ENCODE data around the gene CKS1B. TPM values are rescaled to one million over a fixed set of nuclear protein-coding genes. Genes with fewer than 3 reads are reported as not detected.

The CKS1B gene
- polyA plus RNA-seq, 1 experiment, result 111 TPM

DNA sequence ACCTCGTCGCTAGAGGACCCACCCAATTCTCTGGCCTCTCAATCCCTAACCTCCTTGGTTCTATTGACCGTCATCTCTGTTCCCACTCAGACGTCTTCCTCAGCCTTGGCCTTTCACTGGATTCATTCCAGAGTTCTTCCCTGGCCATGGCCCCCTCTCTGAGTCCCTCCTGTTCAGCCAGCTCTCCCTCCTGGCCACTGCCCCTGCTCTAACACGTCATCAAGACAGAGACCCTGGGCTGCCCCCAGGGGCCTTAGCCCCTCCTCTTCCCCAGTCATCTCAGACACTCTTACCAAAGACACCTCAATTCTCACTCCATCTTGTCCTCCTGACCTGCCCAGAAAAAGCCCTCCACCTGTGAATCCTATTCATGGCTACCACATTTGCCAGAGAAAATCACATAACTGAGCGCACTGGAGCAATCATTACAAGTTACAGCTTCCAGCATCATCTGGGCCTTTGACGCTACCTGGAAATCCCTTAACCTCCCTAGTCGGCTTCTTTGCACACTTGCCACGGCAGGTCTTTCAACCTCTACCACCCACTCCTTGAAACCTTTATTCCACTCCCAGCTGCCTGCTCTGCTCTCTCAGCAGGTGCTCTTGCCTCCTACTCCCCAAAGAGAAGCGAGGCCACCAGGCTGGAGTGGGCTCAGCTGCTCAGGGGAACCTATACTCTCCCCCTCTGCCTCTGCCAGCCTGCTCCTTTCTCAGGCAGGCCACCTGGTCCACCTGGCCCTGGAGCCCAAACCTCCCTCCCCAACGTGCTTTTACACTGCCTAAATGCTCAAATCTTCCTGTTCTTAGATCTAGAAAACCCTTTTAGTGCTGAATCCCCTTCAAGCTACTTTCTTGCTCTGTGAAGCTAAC lies 45.1 kb downstream of the CKS1B start:
- Histone ChIP-seq H3K27me3 (ENCODE audit: control insufficient read depth, insufficient read depth, low read length) (no peaks in the 10 kb centered on the region), H3K36me3 (ENCODE audit: control insufficient read depth, insufficient read depth, low read length) (peaks cover 8% of the 10 kb centered on the region; the same call in 1 of the 2 replicates), H3K4me3 (ENCODE audit: low read depth, low read length) (no peak overlapping the region)
- DNase-seq (ENCODE audit: low read depth), result no peak
- CTCF ChIA-PET, result interaction anchor here (0.6 to 10.2 kb wide), 10 partner anchors 15 to 83 kb away, joined by 3 to 95 read pairs (median 6); partner anchors contain the start of genes ADAM15, LENEP, PBXIP1 and PMVK
- TF ChIP-seq, protein P1, sequence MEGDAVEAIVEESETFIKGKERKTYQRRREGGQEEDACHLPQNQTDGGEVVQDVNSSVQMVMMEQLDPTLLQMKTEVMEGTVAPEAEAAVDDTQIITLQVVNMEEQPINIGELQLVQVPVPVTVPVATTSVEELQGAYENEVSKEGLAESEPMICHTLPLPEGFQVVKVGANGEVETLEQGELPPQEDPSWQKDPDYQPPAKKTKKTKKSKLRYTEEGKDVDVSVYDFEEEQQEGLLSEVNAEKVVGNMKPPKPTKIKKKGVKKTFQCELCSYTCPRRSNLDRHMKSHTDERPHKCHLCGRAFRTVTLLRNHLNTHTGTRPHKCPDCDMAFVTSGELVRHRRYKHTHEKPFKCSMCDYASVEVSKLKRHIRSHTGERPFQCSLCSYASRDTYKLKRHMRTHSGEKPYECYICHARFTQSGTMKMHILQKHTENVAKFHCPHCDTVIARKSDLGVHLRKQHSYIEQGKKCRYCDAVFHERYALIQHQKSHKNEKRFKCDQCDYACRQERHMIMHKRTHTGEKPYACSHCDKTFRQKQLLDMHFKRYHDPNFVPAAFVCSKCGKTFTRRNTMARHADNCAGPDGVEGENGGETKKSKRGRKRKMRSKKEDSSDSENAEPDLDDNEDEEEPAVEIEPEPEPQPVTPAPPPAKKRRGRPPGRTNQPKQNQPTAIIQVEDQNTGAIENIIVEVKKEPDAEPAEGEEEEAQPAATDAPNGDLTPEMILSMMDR (IDR thresholded peaks at IDR 0.05; ENCODE audit: insufficient read depth, low read depth, low read length), result no peak
- POLR2A ChIA-PET, result no interaction called here

DNA sequence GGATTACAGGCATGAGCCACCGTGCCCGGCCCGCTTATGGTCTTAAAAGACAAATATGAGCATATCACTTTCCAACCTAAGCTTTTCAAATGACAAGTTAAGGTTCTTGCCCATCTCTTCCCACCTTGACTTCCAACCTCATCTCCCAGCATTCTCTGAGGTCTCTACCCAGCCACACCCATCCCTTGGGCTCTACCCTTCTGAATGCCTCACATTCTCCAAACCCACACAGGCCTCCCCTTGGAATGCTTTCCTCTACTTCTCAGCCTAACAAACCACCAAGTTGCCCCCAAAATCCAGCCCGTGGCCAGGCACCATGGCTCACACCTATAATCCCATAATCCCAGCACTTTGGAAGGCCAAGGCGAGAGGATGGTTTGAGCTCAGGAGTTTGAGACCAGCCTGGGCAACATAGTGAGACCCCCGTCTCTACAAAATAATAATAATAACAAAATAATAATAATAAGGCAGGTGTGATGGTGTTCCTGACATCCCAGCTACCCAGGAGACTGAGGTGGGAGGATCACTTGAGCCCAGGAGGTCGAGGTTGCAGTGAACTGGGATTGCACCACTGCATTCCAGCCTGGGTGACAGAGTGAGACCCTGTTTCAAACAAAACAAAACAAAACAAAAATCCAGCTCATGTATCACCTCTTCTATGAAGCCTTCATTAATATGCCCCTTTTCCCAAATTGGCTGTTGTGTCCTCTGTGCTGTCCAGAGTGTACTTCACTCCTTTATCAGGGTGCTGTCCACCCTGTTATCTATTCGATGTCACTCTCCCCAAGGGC lies 47.9 kb downstream of the CKS1B start:
- H3K27me3 ChIP-seq (ENCODE audit: control insufficient read depth, insufficient read depth, low read length), result no peaks in the 10 kb centered on the region
- ChIA-PET POLR2A (no interaction called here), CTCF (interaction anchor here (0.7 to 6.7 kb wide), 7 partner anchors 21 to 463 kb away, joined by 3 to 55 read pairs (median 4); partner anchors contain the start of gene PBXIP1)
- no peak for DNase-seq (ENCODE audit: low read depth)
- TF ChIP-seq, protein P1 (IDR thresholded peaks at IDR 0.05; ENCODE audit: insufficient read depth, low read depth, low read length), result no peak
- no peak overlapping the region for H3K4me3 ChIP-seq (ENCODE audit: low read depth, low read length)
- H3K36me3 ChIP-seq (ENCODE audit: control insufficient read depth, insufficient read depth, low read length), result peaks cover 1% of the 10 kb centered on the region; the same call in 1 of the 2 replicates

DNA sequence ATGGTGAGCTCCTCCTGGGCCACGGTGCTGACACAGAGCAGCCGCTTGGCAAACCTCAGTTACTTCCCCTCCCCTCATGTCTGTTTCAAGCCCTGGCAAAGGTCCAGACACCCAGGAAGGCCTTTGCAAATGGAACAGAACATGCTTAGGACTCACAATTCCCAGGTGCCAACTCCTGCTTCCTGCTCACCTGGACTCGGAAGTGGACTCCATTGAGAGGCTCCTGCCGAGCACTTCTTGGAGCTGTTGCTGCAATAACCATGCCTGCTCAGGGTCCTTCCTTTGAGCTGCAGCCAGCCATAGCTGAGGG lies 48.4 kb downstream of the CKS1B start:
- TF ChIP-seq, protein P1 (IDR thresholded peaks at IDR 0.05; ENCODE audit: insufficient read depth, low read depth, low read length), result no peak
- POLR2A ChIA-PET, result no interaction called here
- CTCF ChIA-PET, result interaction anchor here (0.6 to 1.5 kb wide), 6 partner anchors 8 to 463 kb away, joined by 3 to 4 read pairs (median 3); no protein-coding TSS in a partner anchor
- no peak for DNase-seq (ENCODE audit: low read depth)
- no peak overlapping the region for H3K4me3 ChIP-seq (ENCODE audit: low read depth, low read length)
- H3K36me3 ChIP-seq (ENCODE audit: control insufficient read depth, insufficient read depth, low read length), result peaks cover 1% of the 10 kb centered on the region; the same call in 1 of the 2 replicates
- no peaks in the 10 kb centered on the region for H3K27me3 ChIP-seq (ENCODE audit: control insufficient read depth, insufficient read depth, low read length)

DNA sequence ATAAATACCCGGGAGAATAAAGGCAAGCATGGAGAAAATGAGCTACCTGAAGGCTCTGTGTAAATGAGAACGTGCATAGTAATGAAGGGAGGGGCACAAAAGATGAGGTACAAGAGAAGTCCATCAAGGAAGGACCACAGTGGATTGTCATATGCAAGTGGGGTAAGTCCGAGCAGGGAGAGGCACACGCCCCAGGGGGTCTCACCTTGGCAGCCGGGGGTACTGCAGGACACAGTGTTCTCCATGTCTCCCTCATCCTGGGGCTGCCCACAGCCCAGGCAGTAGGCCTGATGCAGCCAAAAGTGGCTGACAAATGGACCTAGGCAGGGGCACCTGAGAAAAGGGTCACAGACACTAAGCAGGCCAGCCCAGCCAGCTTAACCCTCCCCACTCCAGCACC lies 49.1 kb downstream of the CKS1B start:
- Histone ChIP-seq H3K27me3 (ENCODE audit: control insufficient read depth, insufficient read depth, low read length) (no peaks in the 10 kb centered on the region), H3K36me3 (ENCODE audit: control insufficient read depth, insufficient read depth, low read length) (no peaks in the 10 kb centered on the region), H3K4me3 (ENCODE audit: low read depth, low read length) (no peak overlapping the region)
- ChIA-PET CTCF (interaction anchor here (0.6 to 1.5 kb wide), 5 partner anchors 8 to 34 kb away, joined by 3 to 4 read pairs (median 3); no protein-coding TSS in a partner anchor), POLR2A (no interaction called here)
- DNase-seq (ENCODE audit: low read depth), result no peak
- TF ChIP-seq, protein P1 (IDR thresholded peaks at IDR 0.05; ENCODE audit: insufficient read depth, low read depth, low read length), result no peak

DNA sequence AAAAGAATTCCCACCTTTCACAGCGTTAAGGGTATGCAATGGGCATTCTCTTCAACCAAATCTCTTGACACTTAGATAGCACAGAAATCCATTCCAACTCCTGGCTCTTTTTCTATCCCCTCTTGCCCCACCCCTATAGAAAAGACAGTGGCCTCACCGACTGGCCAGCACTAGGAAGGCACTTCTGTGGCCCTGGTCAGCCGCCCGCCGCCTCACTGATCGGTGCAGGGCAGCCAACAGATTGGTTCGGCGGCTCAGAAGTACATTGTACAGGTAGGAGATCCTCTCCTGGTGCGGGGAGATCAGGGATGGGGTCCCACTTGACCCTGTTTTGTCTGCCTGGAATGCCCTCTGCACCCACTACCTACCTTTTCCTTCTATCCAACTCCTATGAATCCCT lies 49.8 kb downstream of the CKS1B start:
- Histone ChIP-seq H3K4me3 (ENCODE audit: low read depth, low read length) (no peak overlapping the region), H3K27me3 (ENCODE audit: control insufficient read depth, insufficient read depth, low read length) (no peaks in the 10 kb centered on the region), H3K36me3 (ENCODE audit: control insufficient read depth, insufficient read depth, low read length) (no peaks in the 10 kb centered on the region)
- no peak for DNase-seq (ENCODE audit: low read depth)
- CTCF ChIA-PET, result no interaction called here
- POLR2A ChIA-PET, result no interaction called here
- TF ChIP-seq, protein P1 (IDR thresholded peaks at IDR 0.05; ENCODE audit: insufficient read depth, low read depth, low read length), result no peak
